ENCODE data around the gene IL18BP.

The IL18BP gene

GRCh38 chr11:71998649-71999310 is at the start of gene IL18BP:
IL18BP (plus strand) TSS chr11:71998909; CDS start chr11:71999985, 1,076 bp downstream.
- peak; percentile 50 to 55 for ATAC-seq

- no peak for ATAC-seq
Observed at GRCh38 chr11:71949034-71949433, 49.7 kb upstream of the IL18BP start.

- ATAC-seq: no peak
Observed at GRCh38 chr11:71951741-71952310, 46.9 kb upstream of the IL18BP start.

GRCh38 chr11:71955898-71956456 is 42.7 kb upstream of the IL18BP start:
- peak in 1 of 2 donors; percentile 5 for ATAC-seq

GRCh38 chr11:71962428-71963038 is 36.2 kb upstream of the IL18BP start:
- ATAC-seq: peak; percentile 44 to 84

GRCh38 chr11:71963468-71963867 is 35.2 kb upstream of the IL18BP start:
- ATAC-seq: no peak

- ATAC-seq: no peak
Observed at GRCh38 chr11:71964641-71965040, 34.1 kb upstream of the IL18BP start.

GRCh38 chr11:71971680-71972079 is 27.0 kb upstream of the IL18BP start:
- no peak for ATAC-seq

- ATAC-seq: no peak
Observed at GRCh38 chr11:71976551-71976950, 22.2 kb upstream of the IL18BP start.

GRCh38 chr11:71977090-71977489 is 21.6 kb upstream of the IL18BP start:
- ATAC-seq: no peak

GRCh38 chr11:71977743-71978418 is 20.8 kb upstream of the IL18BP start:
- peak; percentile 48 to 63 for ATAC-seq

GRCh38 chr11:71979094-71979493 is 19.6 kb upstream of the IL18BP start:
- no peak for ATAC-seq

- ATAC-seq: no peak
Observed at GRCh38 chr11:71979602-71980001, 19.1 kb upstream of the IL18BP start.

GRCh38 chr11:71986131-71986530 is 12.6 kb upstream of the IL18BP start:
- ATAC-seq: peak in 1 of 2 donors; percentile 67

- ATAC-seq: no peak
Observed at GRCh38 chr11:71987521-71987920, 11.2 kb upstream of the IL18BP start.

- no peak for ATAC-seq
Observed at GRCh38 chr11:71988050-71988449, 10.7 kb upstream of the IL18BP start.

- no peak for ATAC-seq
Observed at GRCh38 chr11:71990701-71991100, 8.0 kb upstream of the IL18BP start.

GRCh38 chr11:71991494-71991893 is 7.2 kb upstream of the IL18BP start:
- peak; percentile 35 to 51 for ATAC-seq

GRCh38 chr11:71992136-71992730 is 6.5 kb upstream of the IL18BP start:
- ATAC-seq: no peak

- ATAC-seq: no peak
Observed at GRCh38 chr11:71994786-71995185, 3.9 kb upstream of the IL18BP start.

- no peak for ATAC-seq
Observed at GRCh38 chr11:71995726-71996291, 2.9 kb upstream of the IL18BP start.

GRCh38 chr11:71996517-71996916 is 2.2 kb upstream of the IL18BP start:
- no peak for ATAC-seq

- ATAC-seq: no peak
Observed at GRCh38 chr11:71996946-71997345, 1.8 kb upstream of the IL18BP start.
